ENCODE measurements around the gene ZNF655.

ZNF655 gene

DNA sequence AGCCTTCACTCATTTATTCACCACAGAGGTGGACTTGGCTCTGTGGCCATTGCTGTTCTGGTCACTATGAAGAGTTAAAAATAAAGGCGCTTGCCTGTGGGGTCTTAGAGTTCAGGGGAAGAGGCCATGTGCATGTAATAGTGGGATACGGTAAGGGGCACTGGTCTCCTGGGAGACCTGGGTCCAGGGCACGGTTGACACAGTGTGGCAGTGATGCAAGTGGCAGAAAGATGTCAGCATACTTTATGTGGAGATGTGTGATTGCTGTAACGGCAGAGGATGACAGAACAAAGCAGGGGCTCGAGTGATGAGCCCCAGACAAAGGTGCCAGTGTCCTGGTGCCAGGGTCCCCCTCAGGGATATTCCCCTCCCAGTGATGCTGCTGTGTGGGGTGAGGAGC lies 66.9 kb downstream of the ZNF655 start:
- no peak for DNase-seq (ENCODE audit: low read depth)
- TF ChIP-seq, protein P1, sequence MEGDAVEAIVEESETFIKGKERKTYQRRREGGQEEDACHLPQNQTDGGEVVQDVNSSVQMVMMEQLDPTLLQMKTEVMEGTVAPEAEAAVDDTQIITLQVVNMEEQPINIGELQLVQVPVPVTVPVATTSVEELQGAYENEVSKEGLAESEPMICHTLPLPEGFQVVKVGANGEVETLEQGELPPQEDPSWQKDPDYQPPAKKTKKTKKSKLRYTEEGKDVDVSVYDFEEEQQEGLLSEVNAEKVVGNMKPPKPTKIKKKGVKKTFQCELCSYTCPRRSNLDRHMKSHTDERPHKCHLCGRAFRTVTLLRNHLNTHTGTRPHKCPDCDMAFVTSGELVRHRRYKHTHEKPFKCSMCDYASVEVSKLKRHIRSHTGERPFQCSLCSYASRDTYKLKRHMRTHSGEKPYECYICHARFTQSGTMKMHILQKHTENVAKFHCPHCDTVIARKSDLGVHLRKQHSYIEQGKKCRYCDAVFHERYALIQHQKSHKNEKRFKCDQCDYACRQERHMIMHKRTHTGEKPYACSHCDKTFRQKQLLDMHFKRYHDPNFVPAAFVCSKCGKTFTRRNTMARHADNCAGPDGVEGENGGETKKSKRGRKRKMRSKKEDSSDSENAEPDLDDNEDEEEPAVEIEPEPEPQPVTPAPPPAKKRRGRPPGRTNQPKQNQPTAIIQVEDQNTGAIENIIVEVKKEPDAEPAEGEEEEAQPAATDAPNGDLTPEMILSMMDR (IDR thresholded peaks at IDR 0.05; ENCODE audit: control insufficient read depth, extremely low read depth, insufficient read depth) = no peak
- no peak overlapping the region for H3K4me3 ChIP-seq (ENCODE audit: low read depth, low read length)

DNA sequence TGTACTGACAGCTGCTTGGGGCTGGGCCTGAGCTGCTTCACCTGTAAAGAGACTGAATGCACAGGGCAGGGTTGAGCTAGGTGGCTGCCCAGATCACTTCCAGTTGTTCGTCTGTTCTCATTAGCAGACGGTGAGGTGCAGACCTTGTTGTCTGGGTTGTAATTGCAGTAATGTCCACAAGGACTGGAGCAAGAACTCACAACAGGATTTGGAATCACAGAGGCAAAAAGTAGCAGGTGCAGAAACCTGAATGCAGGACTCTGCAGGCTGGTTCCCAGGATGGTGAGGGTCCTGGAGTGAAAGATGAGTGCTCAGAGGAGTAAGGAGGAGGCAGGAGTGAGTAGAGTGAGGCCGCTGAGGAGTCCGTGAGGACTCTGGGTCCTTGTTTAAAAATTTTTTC lies 67.5 kb downstream of the ZNF655 start:
- DNase-seq (ENCODE audit: low read depth) = no peak
- TF ChIP-seq, protein P1 (IDR thresholded peaks at IDR 0.05; ENCODE audit: control insufficient read depth, extremely low read depth, insufficient read depth) = no peak
- no peak overlapping the region for H3K4me3 ChIP-seq (ENCODE audit: low read depth, low read length)

Data from LNCaP clone FGC (cell line).